HCEC 1CT (cell line): ENCODE data around the gene SPNS3.

Source experiments
- DNase-seq: peaks from one replicate; pipeline ENCODE4 v3.0.0-alpha.2; 2017

The SPNS3 gene

DNA sequence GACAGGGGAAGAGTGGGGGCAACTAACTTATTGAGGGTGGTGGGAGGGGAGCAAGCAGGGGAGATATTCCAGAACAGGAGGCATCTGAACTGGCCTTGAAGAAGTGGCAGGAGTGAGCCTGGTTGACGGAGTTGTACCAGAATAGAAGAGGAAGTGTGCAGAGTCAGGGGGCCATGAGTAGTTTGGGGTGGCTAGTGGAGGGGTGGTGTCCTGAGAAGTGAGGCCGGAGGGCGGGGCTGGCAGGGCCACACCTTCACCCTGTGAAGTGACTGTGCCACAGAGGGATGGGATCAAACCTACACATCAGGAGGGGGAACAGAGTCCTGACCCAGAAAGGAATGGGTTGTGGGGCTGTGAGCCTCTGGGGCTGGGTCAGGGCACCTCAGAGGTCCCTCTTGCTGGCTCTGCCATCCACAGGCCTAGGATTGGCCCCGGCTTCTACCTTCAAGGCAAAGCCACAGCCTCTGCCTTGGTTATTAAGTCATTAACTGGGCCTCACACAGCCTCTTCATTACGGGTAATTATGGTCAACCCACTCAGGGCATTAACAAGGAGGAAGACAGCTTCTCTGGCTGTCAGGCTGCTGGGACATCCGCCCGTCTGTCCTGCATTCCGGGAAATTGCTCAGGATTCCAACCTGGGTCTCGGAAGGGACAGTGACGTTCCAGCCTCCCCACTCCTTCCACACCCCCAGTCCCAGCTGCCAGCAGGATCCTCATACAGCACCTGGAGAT lies 77.6 kb downstream of the SPNS3 start:
- DNase-seq, result no peak

DNA sequence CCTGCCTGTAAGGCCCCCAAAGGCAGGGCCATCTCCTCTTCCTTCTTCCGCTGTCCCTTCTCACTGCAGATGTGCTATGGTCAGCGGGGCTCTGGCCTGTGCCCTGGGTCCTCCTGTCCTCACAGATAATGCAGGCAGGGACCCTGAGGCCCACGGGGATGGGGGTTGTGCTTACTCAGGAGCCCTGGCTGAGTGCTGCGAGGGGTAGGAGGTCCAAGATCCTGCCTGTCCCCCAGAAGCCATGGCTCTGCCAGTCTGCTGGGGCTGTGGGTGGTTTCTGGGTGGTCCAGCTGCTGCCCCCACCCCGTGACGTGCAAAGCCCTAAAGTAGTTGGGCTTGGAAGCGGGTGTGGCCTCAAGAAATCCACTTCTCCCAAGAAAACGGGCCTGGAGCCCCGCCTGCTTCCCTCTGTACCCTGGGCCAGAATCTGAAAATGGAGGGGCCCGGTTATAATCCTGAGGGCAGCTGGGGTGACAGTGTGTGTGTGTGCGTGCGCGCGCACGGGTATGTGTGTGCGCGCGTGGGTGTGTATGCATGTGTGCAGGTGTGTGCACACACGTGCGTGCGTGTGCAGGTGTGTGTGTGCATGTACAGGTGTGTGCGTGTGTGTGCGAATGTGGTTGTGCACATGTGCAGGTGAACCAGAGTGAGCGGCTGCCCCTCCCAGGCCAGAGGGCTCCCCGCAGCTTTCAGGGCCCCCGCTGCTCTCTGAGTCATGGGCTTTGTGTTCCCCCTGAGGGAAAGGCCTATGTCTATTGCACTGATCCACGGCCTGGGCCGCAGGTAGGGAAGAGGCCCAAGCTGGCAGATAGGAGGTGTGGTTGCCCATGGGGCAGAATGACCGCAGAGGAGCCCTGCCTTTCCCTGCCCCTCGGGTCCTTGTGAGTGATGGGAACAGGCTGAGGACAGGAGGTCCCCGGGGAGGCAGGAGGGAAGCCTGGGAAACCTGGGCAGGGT lies 78.7 kb downstream of the SPNS3 start:
- DNase-seq, result no peak

DNA sequence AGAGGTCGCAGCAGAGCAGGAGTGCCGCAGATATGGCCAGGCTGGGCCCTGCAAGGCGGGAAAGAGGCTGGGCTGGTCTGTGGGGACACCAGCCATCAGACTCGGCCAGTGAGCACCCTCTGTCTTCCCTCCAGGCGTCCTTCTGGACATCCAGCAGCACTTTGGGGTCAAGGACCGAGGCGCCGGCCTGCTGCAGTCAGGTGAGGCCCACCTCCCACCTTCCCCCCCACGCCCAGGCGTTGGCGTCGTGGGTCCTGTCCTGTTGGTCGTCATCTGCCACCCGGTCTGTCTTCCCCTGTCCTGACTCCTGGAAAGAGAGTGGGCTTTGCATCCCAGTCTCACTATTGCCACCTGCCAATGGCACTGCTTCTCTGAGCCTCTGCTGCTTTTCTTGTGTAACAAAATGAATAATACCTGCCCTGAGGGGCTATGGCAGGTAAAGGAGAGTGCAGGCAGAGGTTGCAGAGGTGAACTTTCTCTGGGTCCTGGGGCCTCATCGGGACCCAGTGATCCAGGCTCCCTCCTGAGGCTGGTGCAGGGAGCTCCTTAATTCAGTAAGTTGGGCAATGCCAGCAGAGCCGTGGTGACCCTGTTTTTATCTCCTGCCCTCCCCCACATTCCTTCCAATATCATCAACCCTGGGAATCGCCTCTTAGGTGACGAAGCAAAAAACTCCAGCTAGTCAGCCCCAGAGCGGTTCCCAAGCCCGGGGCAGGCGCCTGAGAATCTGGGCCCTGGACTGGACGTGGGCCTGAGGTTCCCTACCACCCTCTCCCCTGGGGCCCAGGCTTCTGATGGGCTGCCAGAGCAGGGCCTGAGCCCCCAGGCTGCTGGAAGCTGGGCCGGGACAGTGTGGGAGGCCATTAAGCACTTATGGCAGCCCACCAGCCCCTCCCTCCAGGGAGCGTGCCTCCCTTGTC lies 79.6 kb downstream of the SPNS3 start:
- DNase-seq, result no peak

DNA sequence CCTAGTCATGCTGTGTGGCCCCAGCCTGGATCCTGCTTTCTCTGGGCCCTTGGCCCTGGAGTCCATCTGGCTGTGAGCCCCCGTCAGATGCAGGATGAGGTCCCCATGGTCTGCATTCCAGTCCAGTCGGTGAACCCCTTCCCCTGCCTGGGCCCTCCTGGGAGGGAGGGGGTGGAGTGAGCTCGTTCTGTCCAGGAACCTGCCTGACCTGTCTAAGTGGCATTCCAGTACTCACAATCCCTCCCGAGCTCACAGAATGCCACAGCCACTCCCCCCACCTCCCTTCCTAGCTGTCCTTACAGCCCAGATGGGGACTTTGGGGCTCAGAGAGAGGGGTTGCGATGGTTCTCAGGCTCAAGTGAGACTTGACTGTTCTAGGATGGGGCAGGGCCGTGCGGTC lies 80.5 kb downstream of the SPNS3 start:
- no peak for DNase-seq

DNA sequence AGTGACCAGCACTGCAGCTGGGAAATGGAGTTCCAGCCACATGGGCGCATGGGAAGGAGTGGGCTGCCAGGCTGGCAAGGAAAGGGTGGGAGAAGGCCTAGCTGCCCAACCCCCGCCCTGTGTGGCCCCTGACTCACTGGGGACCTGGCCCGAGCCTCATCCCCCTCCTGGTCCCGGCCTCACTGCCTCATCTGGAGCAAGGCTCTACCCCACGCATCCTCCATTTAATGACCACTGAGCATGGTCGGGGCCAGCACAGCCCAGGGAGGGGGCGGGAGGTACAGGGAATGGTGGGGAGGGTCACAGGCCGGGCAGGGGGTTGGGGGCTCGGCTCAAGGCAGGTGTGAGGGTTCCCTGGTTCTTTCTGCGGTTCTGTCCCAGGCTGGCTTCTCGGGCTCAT lies 81.0 kb downstream of the SPNS3 start:
- no peak for DNase-seq

DNA sequence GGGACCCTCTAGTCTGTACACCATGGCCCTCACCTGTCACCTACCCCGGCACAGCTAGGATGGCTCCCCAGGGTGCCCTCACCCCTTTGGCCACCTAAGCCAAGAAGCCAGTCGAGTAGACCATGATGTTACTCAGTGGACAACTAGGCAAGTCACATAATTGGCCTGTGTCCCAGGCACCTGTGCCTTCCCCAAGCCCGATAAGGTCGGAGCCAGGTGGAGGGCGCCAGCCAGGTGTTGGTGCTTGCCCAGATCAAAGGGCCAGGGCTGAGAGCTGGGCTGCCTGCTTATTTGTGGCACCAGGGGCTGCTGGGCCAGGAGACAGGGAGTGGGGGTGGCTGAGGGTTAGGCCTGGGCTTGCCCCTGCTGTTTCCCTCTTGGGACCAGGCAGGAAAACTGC lies 81.8 kb downstream of the SPNS3 start:
- no peak for DNase-seq

DNA sequence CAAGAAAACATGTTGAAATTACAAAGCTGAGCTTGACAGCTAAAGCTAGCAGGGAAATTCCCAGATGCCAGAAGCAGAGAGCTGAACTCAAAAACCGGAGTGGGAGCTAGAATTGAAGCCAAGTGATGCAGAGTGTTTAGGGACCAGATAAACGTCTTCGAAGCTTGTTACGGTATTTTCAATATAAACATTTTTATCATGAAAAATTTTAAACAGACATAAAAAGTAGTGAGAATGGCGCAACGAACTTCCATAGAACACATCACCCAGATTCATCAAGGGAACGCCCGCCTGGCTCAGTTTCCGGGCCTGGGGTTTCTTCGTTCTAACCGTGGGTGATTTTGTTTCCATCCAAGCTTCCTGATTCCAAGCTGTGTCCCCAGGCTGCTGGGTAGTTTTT lies 83.0 kb downstream of the SPNS3 start:
- no peak for DNase-seq

DNA sequence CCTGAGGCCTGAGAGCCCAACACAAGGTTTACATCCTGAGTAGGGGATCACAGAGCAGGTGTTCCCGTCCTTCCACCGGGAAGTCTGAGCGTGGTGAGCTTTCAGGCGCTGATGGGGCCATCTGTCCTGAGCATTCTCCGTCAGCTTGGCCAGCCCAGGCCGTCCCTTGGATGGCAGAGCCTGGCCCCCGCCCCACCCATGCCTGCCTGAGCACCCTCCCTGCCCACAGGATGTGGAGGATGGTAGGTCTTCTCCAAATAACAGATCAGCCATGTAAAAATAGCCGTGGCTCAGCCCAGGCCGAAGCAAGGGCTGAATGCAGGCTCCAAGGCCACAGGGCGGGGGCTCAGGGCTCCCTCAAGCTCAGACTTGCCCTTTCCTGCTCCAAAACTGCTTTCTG lies 85.2 kb downstream of the SPNS3 start:
- DNase-seq, result no peak

DNA sequence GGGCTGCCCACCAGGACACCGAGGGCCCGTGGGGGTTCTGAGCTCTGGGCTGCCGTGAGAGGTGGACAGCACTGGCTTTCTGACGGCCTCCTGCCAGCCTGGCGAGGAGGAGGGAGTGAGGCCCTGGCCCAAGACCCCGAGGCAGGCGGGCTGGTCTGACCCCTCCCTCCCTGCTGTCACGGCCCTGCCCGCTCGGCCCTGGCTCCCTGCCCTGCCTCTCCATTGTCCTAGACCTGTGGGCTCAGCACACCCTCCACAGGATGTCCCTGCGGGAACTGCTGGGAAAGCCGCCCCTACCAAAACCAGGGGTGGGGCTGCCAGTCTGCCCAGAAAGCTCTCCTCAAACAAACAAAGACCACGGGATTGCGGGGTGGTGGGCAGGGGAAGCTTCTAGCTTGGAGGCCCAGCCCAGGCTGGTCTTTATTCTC lies 85.6 kb downstream of the SPNS3 start:
- no peak for DNase-seq

DNA sequence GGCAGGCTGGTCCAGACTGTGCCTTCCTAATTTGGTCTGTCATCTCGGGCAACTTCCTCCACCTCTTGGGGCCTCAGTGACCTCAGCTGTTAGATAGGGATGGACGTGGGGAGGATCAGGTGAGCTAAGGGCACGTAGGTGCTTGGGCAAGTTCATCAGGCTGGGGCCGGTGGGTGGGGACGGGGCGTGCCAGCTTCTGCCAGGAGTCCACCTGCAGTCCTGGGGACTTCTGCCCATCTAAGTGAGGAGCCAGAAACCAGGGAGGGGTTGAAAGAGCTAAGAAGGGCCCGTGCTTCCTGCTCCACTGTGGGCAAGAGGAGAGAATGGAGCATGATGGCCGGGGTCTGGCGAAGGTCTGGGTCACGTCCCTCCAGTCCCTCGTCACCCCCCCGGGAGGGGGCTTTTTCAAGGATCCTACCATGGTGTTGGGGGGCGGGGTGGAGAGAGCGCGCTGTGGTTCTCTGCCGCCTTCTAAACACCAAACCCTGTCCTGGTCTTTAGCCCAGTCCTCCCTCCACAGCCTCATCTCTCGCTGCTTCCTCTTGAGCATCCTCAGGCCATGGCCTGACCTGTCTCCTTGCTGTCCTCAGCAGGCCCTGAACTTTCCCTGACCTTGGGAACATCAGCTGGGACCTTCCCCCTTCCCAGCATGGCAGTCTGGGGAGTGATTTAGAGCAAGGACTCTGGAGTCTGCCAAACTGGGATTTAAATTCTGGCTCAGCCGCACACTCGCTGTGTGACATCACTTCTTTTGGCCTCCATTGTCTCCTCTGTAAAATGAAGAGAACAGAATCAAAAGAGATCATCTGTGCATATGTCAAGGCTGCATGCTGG lies 86.5 kb downstream of the SPNS3 start:
- no peak for DNase-seq

DNA sequence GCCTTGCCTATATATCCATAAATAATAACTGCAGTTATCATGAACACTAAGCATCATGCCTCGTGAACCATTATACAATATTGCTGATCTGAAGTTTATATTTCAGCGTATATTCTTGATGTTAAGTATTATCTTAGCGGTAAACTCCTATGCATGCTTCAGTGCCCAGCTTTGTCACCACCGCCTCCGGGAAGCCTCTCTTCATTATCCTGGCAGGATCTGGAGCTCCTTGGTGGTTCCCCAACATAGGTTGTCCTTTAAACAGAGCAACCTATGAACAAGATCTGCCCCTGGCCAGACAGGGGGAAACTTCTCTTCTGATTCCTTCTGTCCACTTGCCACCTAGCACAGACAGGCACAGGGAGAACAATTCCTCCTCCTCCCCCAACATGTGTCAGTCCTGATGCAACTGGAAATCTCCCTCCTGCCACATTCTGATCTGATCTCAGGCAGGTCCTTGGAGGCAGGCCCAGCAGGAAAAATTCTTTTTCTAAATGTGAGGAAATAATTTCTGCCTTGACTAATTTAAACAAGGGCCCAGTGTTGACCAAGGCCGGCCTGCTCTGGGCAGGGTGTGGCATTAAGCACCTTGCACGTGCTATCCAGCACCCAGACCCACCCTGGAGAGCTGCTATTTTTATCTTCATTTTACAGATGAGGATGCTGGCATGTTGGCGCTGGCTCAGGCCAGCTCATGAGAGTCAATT lies 87.3 kb downstream of the SPNS3 start:
- DNase-seq, result no peak

DNA sequence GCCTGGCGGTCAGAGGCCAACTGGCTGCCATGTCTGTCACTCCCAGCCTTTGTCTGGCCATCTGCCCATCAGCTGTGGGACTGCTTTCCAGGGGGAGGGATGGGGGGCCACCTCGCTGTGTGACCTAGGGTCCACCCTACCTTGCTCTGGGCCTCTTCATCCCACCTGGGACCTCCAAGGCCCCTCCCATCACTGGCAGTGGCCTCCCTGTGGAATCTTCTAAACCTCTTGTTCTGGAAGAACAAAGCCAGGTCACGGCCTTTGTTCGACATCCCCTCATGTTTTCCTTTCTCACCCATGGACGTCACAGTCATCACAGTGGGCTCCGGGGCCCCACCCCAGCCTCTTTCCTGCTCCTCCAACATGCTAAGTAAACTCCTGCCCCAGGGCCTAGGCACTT lies 88.9 kb downstream of the SPNS3 start:
- DNase-seq, result no peak

DNA sequence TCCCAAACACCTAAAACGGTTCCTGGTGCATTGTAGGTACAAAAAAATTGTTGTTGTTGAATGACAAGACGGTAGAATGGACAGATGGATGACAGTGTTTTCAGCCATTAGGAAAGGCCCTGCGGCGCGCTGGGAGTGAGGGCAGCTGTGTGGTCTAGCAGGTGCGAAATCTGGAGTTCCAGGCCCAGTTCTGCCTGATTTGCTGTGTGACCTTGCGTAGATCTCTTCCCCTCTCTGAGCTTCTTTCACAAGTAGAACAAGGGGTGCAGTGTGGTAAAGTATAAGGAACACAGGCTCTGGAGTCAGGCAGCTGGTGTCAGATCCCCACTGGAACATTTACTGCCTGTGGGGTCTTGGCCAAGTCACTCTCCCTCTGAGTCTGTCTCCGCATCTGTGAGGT lies 90.2 kb downstream of the SPNS3 start:
- no peak for DNase-seq

DNA sequence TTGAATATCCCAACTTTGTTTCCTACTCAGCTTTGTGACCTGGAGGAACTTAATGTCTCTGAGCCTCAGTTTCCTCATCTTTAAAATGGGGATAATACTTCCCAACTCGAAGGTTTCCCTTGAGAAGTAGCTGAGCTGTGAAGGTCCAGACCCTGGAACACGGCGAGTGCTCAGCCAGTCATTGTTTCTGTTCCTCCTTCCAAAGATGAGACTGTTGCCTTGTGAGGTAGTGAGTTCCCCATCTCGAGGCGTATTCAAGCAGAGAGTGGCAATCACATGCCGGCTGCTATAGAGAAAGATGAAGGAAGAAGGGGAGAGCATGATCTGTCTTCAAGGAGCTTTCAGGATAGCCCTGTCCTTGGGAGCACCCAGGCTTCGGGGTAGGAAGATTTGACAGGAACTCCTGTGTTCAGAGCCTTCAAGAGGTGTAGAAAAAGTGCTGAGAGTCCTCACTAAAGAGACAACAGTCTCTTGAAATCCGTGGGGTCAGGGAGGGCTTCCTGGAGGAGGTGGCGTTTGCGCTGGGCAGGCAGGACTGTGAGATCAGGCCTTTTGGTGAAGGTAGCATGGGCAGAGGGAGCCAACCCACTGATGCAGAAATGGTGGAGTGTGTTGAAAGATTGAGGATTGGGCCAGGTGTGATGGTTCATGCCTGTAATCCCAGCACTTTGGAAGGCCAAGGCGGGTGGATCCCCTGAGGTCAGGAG lies 92.1 kb downstream of the SPNS3 start:
- DNase-seq, result no peak

DNA sequence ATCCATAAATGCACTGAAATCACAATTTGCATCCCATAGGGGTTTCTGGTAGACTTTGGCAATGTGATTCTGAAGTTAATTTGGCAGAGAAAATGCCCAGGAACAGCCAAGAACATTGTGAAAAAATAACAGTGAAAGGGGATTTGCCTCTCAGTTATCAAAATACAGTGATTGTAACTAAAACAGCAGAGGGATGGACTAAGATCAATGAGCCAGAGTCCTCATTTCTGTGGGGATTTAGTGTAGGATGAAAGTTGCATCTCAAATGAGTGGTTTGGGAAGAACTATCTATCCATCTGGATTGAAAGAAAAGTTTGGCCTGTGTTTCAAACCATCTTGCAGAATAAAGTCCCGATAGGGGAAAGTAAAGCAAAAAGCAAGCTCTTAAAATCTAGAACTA lies 93.4 kb downstream of the SPNS3 start:
- DNase-seq, result no peak

DNA sequence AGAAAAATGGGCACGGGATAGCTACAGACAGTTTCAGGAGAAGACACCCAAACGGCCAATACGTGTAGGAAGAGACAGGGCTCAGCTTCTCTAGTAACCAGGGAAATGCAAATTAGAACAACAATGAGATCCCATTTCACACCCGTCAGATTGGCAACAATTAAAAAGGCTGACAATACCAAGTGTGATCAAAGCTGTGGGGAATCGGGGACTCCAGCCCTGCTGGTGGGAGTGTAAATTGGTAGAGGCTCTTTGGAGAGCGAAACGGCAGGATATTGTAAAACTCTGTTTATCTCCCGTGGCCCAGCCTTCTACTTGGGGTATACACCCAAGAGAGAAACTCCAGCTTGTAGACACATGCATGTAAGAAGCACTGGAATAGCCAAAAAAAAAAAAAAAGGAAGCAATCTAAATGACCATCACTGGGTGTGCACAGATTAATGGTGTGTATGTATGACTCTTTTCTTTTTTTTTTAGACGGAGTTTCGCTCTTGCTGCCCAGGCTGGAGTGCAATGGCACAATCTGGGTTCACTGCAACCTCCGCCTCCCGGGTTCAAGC lies 93.9 kb downstream of the SPNS3 start:
- no peak for DNase-seq

DNA sequence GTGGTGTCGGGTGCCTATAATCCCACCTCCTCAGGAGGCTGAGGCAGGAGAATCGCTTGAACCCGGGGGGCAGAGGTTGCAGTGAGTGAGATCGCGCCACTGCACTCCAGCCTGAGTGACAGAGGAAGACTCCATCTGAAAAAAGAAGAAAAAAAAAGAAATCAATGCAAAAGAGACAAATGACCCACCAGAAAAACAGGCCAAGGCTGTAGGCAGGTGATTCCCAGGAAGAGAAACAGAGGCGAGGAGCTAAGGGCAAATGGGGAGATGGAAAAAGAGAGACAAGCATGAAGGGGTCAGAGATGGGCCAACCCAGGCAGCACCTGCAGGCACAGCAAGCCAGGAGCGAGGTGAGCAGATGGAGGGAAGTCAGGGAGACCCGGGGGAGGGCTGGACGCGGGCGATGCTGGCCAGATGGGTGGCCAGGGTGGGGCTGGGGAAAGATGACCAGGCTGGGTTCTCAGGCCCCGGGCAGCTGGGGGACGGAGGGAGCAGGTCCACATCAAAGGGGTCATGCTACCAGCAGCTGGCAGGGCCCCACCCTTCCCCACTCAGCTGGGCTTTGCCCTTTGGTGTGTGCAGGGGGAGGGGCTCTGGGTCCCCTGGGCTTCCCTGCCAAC lies 95.9 kb downstream of the SPNS3 start:
- DNase-seq, result no peak

DNA sequence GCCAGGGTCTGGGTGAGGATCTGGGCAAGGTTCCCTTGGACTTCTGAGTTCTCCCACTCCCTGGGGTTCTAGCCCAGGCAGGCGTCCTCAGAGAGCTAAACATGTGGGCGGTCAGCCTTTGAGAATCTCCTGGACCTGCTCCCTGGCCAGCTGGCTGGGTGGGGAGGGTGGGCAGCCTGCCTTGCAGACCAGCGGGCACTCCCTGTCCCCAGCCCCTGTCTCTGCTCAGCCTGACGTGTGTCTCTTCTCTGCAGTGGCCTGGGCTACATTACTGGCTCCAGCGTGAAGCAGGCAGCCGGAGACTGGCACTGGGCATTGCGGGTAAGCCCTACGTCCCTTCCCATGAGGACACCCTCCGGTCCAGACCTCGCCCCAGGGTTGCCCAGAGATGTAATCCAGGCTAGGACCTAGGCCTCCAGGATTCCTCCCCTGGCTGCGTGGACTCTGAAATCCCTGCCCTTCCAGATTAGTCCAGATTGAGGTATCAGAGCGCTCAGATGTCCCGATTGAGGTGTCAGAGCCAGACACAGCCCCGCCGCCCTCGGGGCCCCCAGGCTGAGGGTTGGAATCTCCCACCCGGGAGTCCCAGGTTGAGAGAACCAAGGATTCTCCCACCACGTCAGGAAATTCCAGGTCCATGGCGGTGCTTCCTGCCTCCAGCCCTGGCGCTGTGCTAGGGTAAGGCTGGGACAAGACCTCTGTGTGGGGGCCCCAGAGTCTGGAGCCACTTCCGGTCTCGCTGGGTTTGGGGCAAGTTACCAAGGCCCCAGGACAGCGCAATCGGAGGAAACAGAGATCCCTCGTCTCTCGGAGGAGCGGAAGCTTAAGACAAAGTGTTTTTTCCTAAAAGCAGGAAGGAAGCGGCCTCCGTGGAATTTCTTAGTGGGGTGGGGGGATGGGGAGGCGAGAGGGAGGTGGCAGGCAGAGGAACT lies 97.3 kb downstream of the SPNS3 start:
- no peak for DNase-seq
